ENCODE results near the gene LRFN2.

GRCh38 chr6:40391851-40392517 is 195.2 kb downstream of the LRFN2 start:
- no peak for TF ChIP-seq CTCF (conservative IDR thresholded peaks at IDR 0.05; ENCODE audit: low read length)
- no peak for TF ChIP-seq EZH2phosphoT487 (IDR thresholded peaks at IDR 0.05; ENCODE audit: borderline replicate concordance)

All from Loucy (cell line).